Neural cell (in vitro differentiated cells): ENCODE results near the gene EIF4E2. TPM values are rescaled to one million over a fixed set of nuclear protein-coding genes. Genes with fewer than 3 reads are reported as not detected.

Experiments
- H2AFZ ChIP-seq: fragments of 200-600, 300-800 bp; sonication (generic), shearing (Covaris generic); 2 replicates; pipeline ENCODE4 v1.6.0; 2014; ENCODE audit warnings: low read depth, mild to moderate bottlenecking, antibody characterized with exemption, low read length, moderate library complexity
- H3F3A ChIP-seq: fragments of 200-600 bp; shearing (Covaris generic); 2 replicates; pipeline ENCODE4 v1.6.1; 2016; ENCODE audit warnings: mild to moderate bottlenecking, moderate library complexity, mixed read lengths, antibody characterized with exemption, low read length; ENCODE audit not compliant: insufficient read depth, poor library complexity, severe bottlenecking
- H3K27ac ChIP-seq: fragments of 200-600, 300-800 bp; sonication (generic), shearing (Covaris generic); 2 replicates; pipeline ENCODE4 v1.5.1; 2014; ENCODE audit warnings: mild to moderate bottlenecking, low read length, moderate library complexity
- H3K27me3 ChIP-seq: fragments of 300-800, 200-600 bp; sonication (generic), shearing (Covaris generic); 2 replicates; pipeline ENCODE4 v1.6.0; 2014; ENCODE audit warnings: mild to moderate bottlenecking, low read depth, low read length, moderate library complexity; ENCODE audit not compliant: insufficient read depth
- H3K36me3 ChIP-seq: fragments of 300-800, 200-600 bp; sonication (generic), shearing (Covaris generic); 2 replicates; pipeline ENCODE4 v1.5.1; 2014; ENCODE audit warnings: mild to moderate bottlenecking, antibody characterized with exemption, low read length, moderate library complexity; ENCODE audit not compliant: insufficient read depth
- H3K4me2 ChIP-seq: fragments of 300-800, 200-600 bp; sonication (generic), shearing (Covaris generic); 2 replicates; pipeline ENCODE4 v1.6.0; 2014; ENCODE audit warnings: mild to moderate bottlenecking, low read length
- H3K4me3 ChIP-seq: fragments of 300-800, 200-600 bp; sonication (generic), shearing (Covaris generic); 2 replicates; pipeline ENCODE4 v1.5.1; 2014; ENCODE audit warnings: mild to moderate bottlenecking, low read length, moderate library complexity
- H3K79me2 ChIP-seq: fragments of 200-600 bp; shearing (Covaris generic); replicated peaks from 2 replicates; pipeline ENCODE4 v1.6.0; 2014; ENCODE audit warnings: mild to moderate bottlenecking, low read length, moderate library complexity; ENCODE audit not compliant: insufficient read depth
- H3K9ac ChIP-seq: fragments of 300-800, 200-600 bp; sonication (generic), shearing (Covaris generic); 2 replicates; pipeline ENCODE4 v1.6.1; 2016; ENCODE audit warnings: mild to moderate bottlenecking, low read length, mixed read lengths
- H3K9me2 ChIP-seq: fragments of 200-600 bp; shearing (Covaris generic); 2 replicates; pipeline ENCODE4 v1.6.1; 2016; ENCODE audit warnings: mild to moderate bottlenecking, low read length, mixed read lengths; ENCODE audit not compliant: insufficient read depth
- H3K9me3 ChIP-seq: fragments of 200-600, 300-800 bp; sonication (generic), shearing (Covaris generic); 2 replicates; pipeline ENCODE4 v1.6.1; 2016; ENCODE audit warnings: mild to moderate bottlenecking, mixed run types, low read length, moderate library complexity, mixed read lengths
- H4K20me1 ChIP-seq: fragments of 200-600 bp; shearing (Covaris generic); 2 replicates; pipeline ENCODE4 v1.6.1; 2016; ENCODE audit warnings: mild to moderate bottlenecking, mixed run types; ENCODE audit not compliant: insufficient read depth
- EP300 ChIP-seq: fragments of 450-650 bp; conservative IDR thresholded peaks from 2 replicates; pipeline ENCODE4 v1.6.1; 2014; ENCODE audit warnings: antibody characterized with exemption, mild to moderate bottlenecking, moderate library complexity; ENCODE audit not compliant: poor library complexity, severe bottlenecking
- EZH2 ChIP-seq: fragments of 200-600, 300-800 bp; shearing (Covaris generic), sonication (generic); IDR thresholded peaks from 2 replicates; pipeline ENCODE4 v1.6.1; 2014; ENCODE audit warnings: antibody characterized with exemption, low read length, borderline replicate concordance, mild to moderate bottlenecking; ENCODE audit not compliant: insufficient read depth, poor library complexity, severe bottlenecking
- MXI1 ChIP-seq: fragments of 450-650 bp; conservative IDR thresholded peaks from 2 replicates; pipeline ENCODE4 v1.6.1; 2014; ENCODE audit warnings: antibody characterized with exemption, mild to moderate bottlenecking; ENCODE audit not compliant: poor library complexity, severe bottlenecking
- POLR2AphosphoS5 ChIP-seq: IDR thresholded peaks from 2 replicates; pipeline ENCODE4 v1.6.1; 2012
- RAD21 ChIP-seq: fragments of 450-650 bp; conservative IDR thresholded peaks from 2 replicates; pipeline ENCODE4 v1.6.1; 2014; ENCODE audit warnings: antibody characterized with exemption, mild to moderate bottlenecking, moderate library complexity
- REST ChIP-seq: IDR thresholded peaks from 2 replicates; pipeline ENCODE4 v1.6.1; 2012; ENCODE audit warnings: borderline replicate concordance
- SMC3 ChIP-seq: fragments of 450-650 bp; conservative IDR thresholded peaks from 2 replicates; pipeline ENCODE4 v1.6.1; 2014; ENCODE audit warnings: antibody characterized with exemption, mild to moderate bottlenecking, moderate library complexity; ENCODE audit not compliant: poor library complexity
- TAF1 ChIP-seq: IDR thresholded peaks from 2 replicates; pipeline ENCODE4 v1.6.1; 2012; ENCODE audit warnings: low read depth
- polyA plus RNA-seq: library from polyadenylated mRNA; depleted of rRNA; stranded (reverse); fragments of >200 nt; gene quantifications from 2 replicates; pipeline ENCODE4 v1.2.3, GENCODE V29; 2014
- TF ChIP-seq, protein P1 (sequence below): fragments of 450-650 bp; IDR thresholded peaks from 2 replicates; pipeline ENCODE4 v1.5.1; 2014; ENCODE audit warnings: antibody characterized with exemption, mild to moderate bottlenecking, moderate library complexity; ENCODE audit not compliant: poor library complexity, severe bottlenecking

The EIF4E2 gene
- polyA plus RNA-seq, 1 donor from 2014 or later, result 57.6 TPM

GRCh38 chr2:232580648-232580981 is 30.1 kb downstream of the EIF4E2 start:
- TF ChIP-seq MXI1 (no peak), EP300 (no peak), POLR2AphosphoS5 (no peak), REST (no peak), SMC3 (no peak), TAF1 (no peak)
- TF ChIP-seq, protein P1, sequence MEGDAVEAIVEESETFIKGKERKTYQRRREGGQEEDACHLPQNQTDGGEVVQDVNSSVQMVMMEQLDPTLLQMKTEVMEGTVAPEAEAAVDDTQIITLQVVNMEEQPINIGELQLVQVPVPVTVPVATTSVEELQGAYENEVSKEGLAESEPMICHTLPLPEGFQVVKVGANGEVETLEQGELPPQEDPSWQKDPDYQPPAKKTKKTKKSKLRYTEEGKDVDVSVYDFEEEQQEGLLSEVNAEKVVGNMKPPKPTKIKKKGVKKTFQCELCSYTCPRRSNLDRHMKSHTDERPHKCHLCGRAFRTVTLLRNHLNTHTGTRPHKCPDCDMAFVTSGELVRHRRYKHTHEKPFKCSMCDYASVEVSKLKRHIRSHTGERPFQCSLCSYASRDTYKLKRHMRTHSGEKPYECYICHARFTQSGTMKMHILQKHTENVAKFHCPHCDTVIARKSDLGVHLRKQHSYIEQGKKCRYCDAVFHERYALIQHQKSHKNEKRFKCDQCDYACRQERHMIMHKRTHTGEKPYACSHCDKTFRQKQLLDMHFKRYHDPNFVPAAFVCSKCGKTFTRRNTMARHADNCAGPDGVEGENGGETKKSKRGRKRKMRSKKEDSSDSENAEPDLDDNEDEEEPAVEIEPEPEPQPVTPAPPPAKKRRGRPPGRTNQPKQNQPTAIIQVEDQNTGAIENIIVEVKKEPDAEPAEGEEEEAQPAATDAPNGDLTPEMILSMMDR, result no peak
- Histone ChIP-seq H3K79me2 (no peaks in the 10 kb centered on the region), H3K27ac (no peak overlapping the region), H3K4me3 (no peak overlapping the region), H3F3A (no peaks in the 10 kb centered on the region), H2AFZ (no peak overlapping the region), H4K20me1 (no peaks in the 10 kb centered on the region), H3K9me2 (no peaks in the 10 kb centered on the region), H3K27me3 (no peaks in the 10 kb centered on the region), H3K36me3 (no peaks in the 10 kb centered on the region), H3K4me2 (no peak overlapping the region), H3K9me3 (no peaks in the 10 kb centered on the region), H3K9ac (no peak overlapping the region)

- H3K9me2 ChIP-seq, result no peaks in the 10 kb centered on the region
- H3K9ac ChIP-seq, result no peak overlapping the region
- H3K79me2 ChIP-seq, result no peaks in the 10 kb centered on the region
Observed at GRCh38 chr2:232581725-232582124, 31.2 kb downstream of the EIF4E2 start.

More at GRCh38 chr2:232581725-232582124, 31.2 kb downstream of the EIF4E2 start:
- H3K4me2 ChIP-seq, result no peak overlapping the region
- H3K9me3 ChIP-seq, result no peaks in the 10 kb centered on the region
- H3K4me3 ChIP-seq, result no peak overlapping the region
- no peak for TF ChIP-seq EP300
- TF ChIP-seq MXI1, result no peak
- TF ChIP-seq SMC3, result no peak
- TF ChIP-seq TAF1, result no peak
- TF ChIP-seq POLR2AphosphoS5, result no peak
- TF ChIP-seq, protein P1, result no peak
- TF ChIP-seq REST, result no peak
- TF ChIP-seq RAD21, result no peak
- TF ChIP-seq EZH2, result no peak
- no peak overlapping the region for H3K27ac ChIP-seq
- H3K27me3 ChIP-seq, result no peaks in the 10 kb centered on the region
- no peaks in the 10 kb centered on the region for H4K20me1 ChIP-seq
- no peaks in the 10 kb centered on the region for H3K36me3 ChIP-seq
- no peak overlapping the region for H2AFZ ChIP-seq
- no peaks in the 10 kb centered on the region for H3F3A ChIP-seq
